Stimulated activated CD8-positive, alpha-beta memory T cell treated with anti-CD3 and anti-CD28 coated beads, Interleukin-15, amount 100 ng/mL, for 48 hours (primary cell): Measurements from ENCODE around the gene THSD4.

ENCODE experiments used
- DNase-seq, 2 donors: peaks; one replicate each; pipeline ENCODE4 v3.0.0-alpha.2; 2020; ENCODE audit warnings: low read depth in 2 of 2

The THSD4 gene

DNA sequence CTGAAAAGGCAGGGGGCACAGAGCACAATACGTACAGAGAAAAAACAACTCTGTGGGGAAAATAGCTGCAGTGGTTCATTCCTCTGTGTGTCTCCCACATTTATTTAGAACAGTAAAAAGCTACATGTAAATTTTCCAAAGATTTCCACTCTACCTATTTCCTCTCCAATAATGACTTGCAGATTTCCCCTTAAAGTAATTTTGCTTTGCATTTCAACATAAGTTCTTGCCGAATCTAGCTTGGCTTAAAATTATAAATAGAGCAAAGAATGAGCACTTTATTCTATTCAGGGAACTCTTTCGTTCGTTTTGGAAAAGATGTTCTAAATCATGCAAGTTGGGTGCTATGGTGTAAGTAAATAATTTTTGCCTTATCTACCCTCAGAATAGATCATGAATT, 636.9 kb downstream of the THSD4 start:
- DNase-seq: no peak

DNA sequence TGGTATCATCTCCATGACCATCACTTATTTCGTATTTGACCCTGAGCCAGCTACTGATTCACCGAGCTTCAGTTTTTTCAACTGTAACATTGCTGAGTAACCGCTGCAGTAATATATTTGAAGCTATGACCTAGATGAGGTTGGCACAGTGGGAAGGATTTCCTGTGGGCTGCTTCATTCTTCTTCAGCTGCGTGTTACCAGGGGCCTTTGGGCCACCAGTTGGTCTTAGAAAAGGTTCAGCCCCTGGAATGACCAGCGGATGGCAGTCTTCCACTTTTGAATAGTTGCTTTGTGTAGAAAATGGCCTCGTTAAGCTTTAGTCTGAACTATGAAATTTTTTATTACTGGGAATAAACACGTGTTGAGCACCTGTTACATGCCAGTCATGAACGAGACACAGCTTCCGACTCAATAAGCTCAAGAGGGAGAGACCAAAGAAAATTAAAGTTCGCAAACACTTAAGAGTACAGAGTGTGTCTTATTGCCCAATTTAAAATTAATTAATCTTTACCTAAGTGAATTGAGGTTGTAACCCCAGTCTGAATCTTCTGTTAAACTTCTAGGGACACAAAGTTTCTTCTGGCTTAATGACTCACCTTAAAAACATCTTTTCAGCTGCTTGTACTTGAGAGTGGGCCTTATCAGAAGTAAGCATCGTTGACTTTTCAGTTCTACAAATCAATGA, 637.5 kb downstream of the THSD4 start:
- no peak for DNase-seq

DNA sequence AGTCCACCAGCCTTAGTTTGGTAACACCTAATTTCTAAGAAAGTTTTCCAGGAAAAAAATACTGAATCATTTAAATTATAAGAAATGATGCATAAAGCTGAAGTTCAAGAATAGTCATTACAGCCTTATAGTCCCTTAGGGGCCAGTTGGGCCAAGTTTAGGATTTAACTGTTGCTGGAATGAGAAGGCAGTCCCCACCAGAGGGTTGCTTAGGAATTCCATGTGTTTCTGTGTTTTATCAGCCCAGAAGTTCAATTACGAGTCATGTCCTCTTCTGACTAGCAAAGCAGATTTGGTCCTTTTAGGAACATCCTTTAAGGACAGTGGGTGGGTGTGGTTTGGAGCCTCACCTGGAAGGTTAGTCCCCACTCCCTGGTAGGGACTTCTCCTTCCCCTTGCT, 638.1 kb downstream of the THSD4 start:
- DNase-seq: no peak

DNA sequence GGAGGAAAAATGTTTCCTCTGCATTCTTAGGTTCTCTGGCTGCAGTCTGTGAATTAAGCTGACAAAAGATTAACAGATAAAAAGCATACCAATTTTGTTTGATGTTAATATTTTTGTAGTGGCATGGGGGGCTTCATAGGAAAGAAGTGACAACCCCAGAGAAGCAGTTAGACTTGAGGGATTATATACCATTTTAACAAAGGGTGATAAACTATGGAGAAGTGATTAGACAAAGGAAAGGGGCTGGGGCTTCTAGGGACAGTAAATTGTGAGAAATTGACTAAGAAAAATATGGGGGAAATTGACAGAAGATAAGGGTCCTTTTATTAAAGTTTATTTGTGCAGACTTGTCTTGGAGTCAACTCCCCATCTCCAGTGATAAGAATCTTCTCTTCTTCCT, 639.4 kb downstream of the THSD4 start:
- no peak for DNase-seq

DNA sequence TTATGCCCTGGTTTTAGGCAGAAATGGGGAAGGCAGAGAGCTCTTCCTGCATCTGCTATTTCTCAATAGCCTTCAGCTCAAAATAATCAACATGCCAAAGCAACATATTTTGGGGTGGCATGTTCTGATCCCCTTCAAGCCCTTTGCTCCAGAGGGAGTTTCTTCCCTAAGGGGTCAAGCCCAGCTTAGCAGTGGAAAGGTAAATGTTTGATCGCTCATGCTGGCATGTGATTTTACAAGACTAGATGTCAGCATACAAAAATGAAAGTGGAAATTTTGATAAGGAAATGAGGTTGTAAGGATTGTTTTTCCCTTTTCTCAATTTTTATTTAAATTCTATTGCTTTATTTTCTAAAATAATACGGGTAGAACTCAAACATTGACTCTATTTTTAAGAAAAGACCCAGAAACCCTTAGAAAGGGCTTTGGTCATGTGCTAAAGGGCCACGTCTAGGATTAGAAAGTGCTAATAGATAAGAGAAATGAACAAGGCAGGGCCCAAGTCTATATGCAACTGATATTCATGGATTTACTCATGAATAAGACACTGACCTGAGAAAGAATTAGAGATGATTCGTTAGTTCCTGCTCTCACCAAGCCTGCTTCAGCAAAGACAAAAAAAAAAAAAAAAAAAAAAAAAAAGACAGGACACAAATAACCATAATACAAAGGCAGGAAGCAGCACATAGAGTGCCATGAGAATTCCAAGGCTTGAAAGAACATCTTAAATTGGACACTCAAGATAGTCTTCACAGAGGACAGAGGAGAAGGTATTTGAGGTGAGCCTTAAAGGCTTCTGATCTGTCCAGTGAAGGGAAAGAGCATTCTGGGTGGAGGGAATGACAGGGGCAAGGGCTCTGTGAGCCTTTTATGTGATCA, 640.1 kb downstream of the THSD4 start:
- DNase-seq: no peak

DNA sequence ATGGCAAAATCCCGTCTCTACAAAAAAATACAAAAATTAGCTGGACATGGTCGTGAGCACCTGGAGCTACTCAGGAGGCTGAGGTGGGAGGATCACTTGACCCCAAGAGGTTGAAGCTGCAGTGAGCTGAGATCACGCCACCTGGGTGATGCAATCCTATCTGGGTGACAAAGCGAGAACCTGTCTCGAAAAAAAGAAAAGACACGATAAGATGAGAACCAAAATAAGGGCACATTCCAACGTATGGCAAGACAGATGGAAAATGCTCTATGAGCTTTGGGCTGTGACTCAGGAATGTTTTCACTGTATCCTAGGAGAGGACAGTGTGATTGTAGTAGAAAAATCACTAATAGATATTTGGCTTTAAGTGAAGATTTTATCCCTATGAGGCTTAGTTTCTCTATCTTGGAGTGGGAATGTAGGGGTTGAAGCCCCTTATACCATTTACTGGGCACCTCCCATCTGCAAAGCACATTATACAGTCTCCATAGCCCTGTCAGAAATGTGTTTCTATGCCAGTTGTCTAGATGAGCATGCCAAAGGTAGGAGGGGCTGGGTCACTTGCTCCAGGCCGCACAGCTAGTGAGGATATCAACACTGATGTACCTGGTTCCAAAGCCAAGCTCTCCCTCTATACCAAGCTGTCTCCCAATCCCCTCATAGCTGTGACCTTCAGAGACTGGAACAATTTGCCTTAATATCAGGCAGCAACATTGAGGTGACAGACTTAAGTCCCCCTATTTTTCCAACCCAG, 641.5 kb downstream of the THSD4 start:
- no peak for DNase-seq

DNA sequence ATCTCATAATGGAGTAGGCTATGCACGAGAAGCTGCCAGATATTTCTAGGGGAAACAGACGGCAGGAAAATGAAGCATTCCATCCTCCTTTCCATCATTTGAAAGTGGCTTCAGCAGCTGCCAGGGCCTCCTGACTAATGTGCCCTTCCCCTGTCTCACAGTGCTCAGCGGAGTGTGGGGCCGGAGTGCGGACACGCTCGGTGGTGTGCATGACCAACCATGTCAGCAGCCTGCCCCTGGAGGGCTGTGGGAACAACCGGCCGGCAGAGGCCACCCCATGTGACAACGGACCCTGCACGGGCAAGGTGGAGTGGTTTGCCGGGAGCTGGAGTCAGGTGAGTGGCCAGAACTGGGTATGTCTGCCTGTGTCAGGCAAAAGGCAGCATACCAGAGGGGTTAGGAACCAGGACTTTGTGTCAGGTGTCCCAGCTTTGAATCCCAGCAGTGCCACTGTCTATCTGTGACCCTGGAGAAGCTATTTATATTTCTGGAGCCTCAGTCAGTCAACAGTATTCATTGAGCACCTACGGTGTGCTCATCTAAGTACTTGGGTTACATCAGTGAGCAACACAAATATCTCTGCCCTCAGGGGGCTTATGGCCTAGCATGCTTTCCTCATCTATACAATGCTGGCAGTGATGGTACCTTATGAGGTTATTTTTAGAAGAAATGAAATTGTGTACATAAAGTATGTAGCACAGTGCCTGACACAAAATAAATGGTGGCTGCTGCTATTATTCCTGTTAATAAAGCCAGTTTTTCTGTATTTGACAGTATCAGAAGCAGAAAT, 642.7 kb downstream of the THSD4 start:
- DNase-seq: no peak

DNA sequence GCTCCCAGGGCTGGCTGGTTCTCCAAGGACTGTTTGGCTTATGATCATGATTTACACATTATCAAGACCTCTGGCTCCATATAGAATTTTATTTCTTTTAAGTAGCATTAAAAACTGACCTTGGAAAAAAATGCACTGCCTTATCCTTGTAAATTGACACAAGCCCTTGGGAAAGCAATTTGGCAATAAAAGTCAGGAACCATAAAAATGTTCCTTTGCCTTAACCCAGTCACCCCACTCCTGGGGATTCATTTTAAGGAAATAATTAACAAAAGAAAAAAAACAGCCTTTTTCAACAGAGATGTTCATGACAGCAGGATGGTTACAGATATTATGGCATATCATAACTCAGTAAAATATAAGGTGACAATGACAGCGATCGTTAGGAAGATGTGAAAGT, 643.4 kb downstream of the THSD4 start:
- DNase-seq: no peak

DNA sequence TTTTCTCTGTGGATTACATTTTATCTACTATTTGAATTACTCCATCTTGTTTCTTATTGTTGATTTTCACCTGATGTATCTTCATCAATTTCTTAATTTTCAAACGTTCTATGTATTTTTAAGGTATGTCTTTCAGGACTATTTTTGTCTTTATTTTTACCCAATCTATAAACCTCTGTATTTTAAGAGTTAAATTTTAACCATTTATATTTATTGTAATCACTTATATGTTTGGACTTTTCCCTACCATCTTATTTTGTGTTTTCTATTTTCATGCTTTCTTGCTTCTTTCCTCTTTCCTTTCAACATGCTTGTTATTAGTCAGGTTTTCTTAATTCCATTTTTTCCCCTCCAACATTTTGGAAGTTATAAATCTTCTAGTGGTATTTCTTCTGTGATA, 645.6 kb downstream of the THSD4 start:
- no peak for DNase-seq

DNA sequence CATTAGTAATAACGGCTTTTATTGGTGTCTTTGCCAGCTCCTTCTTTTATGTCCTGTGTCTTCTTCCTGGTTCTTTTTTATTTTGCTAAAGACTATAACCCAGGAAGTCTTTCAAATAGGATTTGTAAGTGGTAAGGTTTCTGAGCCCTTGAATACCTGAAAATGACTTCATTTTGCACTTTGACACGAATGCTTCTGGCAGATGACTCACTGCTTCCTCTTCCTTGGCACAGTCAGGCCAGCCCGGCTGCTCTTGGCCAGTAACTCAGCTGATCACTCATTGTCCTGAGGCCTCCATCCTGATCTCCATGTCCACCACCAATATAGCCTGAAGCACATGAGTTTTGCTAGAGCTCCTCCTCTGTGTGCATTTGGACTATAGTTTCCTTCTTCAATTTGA, 646.4 kb downstream of the THSD4 start:
- DNase-seq: no peak

DNA sequence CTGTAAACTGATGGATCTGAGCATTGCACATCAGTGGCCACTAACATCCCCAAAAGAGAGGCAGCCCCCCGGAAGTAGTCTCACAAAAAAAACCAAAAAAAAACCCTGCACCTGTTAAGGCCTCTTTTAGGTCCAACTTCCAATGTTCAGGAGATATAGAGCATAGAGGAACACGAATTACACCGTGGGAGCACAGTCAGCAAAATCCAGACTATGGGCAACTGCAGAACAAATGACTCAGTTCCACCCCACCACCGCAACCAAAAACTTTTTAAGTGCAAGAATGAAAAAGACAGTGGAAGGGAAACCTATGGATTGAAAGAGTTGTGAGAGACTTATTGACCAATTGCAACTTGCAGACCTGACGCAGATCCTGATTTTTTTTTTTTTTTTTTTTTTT, 652.9 kb downstream of the THSD4 start:
- DNase-seq: no peak

DNA sequence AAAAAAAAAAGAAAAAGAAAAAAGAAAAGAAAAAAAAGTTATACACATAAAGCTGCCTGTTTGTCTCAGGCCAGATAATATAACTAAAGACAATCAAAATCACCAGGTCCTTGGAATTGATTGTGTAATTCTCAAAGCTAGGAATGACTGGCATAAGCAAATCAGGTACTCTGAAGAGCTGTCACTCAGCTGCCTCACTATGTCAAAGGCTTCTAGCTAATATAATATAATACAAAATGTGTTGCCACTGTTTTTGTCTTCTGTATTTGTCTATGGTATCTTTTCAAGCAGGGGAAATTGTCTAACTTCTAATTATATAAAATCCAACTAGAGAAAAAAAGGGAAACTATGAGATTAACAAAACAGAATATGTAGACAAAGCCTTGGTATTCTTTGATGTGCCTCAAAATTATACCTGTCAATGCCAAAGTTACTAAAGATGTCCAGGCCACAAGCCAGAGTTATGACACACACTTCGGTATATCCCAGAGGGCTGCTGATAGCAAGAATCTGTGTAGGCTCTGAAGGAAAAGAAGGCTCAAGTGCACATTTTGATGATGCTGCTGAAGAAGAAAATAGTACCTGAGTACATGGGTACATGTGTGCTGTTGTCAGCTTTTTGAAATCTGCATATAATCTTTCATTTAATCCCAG, 658.1 kb downstream of the THSD4 start:
- no peak for DNase-seq

DNA sequence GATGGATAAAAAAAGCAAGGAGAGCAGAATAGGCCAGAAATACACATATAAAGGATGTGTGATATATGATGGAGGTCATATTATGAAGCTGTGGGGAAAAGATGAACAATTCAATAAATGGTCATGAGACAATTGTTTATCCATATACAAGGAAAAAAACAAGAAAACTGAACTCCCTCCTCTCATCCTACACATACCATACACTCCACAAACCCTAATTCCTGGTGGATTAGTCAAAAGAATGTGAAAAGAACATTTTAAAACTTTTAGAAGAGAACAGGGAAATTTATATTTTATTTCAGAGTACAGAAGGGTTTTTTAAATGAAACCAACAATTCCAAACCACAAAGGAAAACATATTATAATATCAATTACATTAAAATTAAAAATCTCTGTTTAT, 660.6 kb downstream of the THSD4 start:
- DNase-seq: no peak

DNA sequence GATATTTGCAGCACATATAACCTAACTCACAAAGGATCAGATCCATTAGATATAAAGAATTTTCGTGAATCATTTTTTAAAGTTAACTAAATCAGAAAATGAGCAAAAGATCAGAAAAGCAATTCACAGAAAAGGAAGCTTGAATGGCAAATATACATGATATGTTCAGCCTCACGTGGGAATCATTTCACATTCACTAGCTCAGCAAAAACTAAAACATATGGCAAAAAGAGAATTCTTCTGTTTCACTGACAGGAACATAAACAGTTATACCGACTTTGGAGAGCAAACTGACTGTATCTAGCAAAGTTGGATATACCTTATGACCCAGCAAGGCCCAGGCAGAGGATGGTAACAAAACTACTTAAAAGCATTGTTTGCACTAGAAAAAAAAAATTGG, 661.0 kb downstream of the THSD4 start:
- no peak for DNase-seq

DNA sequence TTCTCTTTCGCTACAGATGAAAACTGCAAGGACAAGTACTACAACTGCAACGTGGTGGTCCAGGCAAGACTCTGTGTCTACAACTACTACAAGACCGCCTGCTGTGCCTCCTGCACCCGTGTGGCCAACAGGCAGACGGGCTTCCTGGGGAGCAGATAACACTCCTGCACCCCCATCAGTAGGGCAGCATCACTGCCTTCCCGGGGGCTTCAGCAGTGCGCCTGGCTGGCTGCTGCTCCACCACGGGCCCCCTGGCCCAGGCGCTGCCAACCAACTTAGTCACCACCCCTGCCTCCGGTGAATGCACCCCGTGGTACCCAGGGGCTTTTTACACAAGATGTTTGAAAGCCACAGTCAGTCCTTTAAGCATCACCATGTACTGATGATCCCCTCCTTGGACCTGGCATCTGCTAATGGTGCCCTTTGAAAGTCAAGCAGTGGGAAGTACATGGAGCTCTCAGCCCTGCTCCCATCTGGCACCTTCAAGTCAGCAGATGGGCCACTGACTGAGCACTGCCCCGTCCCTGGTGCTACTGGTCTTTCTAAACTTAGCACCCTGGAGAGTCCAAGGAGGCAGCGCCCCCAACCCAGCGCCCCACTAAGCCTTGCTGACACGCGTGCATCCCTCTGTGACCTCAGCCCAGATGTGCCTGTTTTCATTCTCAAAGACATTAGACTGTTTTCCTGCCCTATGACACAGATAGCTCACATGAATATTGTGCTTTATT, 662.1 kb downstream of the THSD4 start:
- DNase-seq: no peak

DNA sequence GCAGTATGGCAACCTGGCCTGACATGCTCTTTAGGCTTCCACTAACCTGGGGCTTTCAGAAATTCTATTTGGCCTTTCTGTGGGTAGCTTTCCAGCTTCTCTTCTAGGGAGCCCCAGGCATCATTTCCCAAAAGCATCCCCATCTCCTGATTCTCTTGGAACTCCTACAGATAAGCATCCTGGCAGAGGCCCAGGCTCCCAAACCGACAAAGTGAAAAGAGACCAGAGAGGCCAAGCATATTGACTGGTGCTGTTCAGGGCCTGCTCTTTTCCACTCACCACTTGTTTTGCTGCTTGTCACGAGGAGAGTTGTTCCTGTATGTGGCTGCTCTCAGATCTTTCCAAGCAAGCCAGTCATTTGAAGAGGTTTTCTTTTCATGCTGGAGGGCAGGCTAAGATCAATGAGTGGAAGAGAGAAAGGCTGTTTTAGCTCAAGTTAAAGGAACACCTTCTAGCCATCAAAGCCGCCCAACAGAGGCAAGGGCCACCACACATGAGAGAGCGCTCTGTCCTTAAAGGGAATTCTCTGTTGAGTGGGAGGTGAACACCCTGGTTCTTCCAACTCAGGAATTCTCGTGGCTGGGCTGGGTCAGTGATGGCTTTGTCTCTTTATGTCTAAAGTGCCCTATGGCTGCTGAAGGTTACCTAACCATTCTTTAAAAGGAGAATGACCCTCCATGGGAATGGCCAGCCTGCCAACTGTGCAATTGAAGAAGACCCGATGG, 664.0 kb downstream of the THSD4 start:
- DNase-seq: no peak

DNA sequence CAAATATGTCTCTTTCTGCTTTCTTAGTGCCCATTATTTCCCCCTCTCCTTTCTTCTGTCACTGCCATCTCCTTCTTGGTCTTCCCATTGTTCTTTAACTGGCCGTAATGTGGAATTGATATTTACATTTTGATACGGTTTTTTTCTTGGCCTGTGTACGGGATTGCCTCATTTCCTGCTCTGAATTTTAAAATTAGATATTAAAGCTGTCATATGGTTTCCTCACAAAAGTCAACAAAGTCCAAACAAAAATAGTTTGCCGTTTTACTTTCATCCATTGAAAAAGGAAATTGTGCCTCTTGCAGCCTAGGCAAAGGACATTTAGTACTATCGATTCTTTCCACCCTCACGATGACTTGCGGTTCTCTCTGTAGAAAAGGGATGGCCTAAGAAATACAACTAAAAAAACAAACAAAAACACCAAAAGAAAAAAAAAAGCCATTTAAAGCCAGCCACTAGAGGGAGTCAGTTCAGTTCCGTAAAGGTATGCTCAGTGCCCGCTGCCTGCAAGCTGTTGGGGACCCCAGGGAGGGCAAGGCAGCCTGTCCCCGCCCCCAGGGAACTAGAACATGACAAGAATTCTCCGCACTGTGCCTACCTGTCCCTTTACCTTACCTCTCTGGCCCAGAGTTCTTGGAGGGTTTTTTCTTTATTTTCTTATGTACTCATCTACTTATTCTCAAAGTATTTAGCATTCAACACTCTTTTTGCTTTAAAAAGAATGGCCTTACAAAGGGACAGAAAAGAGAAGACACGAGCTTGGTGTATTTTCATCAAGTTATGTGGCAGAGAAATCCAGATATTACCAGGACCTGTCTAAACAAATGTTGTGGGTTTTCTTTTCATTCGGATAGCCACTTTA, 665.1 kb downstream of the THSD4 start:
- DNase-seq: peak; percentile 4 to 10

DNA sequence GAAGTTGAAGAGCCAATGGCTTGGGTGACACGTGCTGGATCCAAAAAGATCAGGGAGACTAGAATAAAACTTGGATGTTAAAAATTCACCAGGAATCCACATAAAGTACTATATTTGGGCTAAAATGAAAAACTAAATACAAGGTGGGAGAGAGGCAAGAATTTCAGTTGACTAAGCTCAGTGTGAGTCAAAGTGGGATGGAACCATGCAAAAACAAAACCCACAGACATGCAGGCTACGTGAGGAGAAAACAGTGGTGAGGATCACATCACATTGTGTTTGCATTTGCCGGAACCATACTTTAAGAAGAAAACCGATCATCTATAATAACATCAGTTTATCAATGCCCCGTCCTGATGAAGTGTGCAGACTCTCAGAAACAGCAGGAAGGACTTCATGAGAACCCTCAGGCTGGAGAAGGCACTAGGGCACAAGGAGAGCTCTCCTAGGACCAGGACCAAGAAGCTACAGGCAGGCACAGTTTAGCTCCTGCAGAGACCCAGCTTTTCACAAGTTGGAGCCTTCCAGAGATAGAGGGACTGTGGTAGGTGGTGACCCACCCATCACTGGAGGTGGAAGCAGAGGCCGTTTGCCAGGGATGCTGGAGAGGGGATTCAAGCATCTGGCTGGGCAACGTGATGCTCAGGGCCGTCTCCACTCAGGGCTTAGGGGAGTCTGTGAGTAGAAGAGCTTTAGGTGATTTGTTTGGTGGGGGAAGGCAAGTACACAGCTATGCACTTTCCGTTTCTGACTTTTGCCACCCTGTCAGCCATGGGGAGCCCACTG, 666.1 kb downstream of the THSD4 start:
- DNase-seq: no peak
